GM21737 (cell line): ENCODE results near the gene SYNRG.

Experiments used
- ATAC-seq: cut with Tn5 transposase; IDR thresholded peaks from one replicate; pipeline ENCODE4 v1.9.1; 2021; ENCODE audit warnings: mild to moderate bottlenecking, moderate library complexity; ENCODE audit not compliant: unreplicated experiment

Gene SYNRG

DNA sequence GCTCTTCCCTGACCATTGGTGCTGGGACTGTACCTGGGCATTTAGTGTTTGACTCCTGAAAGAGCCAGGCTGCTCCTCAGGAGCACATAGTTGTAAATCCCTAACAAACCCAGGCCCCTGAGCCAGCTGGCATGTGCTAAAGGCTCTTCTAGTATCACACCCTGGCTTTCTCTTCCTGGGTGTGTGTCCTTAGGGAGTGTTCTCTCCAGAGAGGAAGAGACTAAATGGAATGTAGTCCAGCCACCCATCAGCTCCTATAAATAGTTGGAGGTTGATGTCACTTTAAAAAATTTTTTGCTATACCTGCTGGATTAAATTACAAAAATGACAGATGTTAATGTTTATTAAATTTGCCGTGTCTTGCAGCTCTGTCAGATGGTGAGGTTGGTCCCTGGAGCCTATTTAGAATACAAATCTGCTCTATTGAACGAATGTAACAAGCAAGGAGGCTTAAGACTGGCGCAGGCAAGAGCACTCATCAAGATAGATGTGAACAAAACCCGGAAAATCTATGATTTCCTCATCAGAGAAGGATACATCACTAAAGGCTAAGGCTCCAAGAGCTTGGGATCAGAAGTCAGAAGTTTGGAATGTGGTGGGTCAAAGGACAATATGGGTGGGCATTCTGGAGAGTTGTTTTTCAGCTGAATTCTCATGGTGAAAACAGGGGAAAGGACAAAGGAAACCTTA lies 132.6 kb downstream of the SYNRG start:
- ATAC-seq: no peak

DNA sequence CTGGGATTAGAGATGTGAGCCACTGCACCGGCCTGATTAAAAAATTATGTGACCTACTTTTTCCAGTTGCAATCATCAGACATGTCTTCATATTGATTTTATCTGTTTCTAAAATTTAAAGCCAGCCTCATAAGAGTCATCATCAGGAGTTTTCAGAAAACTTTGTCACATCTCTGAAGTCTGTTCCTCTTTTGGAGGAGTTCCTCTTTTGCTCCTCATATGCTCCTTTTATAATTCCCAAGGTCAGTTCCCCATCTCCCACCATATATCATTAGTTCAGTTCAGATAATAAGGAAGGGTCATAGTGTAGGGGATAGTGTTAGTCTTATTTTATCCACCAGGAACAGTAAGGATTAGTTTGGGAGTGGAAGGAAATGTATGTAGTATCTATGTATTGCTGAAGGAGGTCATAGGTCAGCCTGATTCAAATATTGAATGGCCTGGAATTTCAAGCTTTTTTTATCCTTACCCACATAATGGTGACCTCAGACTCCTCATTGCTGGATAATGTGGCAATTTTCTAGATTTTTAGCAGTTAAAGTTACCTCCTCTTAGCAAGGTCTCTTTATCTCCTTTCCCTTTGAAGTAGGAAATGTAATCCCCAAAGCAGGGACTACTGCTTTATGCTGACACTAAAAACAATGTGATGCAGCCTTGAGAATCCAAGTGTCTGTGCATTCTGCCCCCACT lies 133.3 kb downstream of the SYNRG start:
- no peak for ATAC-seq

DNA sequence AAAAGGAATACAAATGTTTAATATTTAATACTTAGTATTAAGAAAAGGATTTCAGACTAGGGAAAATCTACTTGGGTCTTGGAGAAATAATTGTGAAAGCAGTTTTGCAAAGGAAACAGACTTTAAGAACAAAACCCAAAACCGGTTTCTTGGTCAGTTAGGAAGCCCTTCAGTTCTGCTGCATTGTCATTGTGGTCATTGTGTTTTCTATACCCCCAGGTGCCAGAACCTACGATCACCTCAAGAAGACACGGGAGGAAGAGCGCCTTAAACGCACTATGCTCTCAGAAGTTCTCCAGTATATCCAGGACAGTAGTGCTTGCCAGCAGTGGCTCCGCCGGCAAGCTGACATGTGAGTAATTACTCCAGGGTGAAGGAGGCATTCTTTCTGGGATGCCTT lies 139.0 kb downstream of the SYNRG start:
- no peak for ATAC-seq

DNA sequence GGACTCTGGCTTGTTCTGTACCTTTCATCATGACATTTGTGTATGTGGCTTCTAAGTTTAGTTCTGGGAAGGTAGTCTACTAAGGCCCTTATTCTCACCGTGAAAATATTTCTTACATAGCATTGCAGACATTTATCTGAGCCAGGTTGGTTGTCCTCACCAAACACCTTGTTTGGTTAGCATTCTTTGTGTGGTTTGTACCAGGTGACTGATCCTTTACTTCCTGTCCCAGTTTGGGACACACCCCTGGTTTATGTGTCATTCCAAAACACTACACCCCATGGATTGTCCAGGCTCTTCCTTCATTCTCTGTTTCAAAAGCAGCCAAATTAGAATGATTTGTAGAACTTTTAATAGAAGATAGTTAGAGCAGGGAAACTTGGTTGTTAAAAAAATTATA lies 142.7 kb downstream of the SYNRG start:
- no peak for ATAC-seq

DNA sequence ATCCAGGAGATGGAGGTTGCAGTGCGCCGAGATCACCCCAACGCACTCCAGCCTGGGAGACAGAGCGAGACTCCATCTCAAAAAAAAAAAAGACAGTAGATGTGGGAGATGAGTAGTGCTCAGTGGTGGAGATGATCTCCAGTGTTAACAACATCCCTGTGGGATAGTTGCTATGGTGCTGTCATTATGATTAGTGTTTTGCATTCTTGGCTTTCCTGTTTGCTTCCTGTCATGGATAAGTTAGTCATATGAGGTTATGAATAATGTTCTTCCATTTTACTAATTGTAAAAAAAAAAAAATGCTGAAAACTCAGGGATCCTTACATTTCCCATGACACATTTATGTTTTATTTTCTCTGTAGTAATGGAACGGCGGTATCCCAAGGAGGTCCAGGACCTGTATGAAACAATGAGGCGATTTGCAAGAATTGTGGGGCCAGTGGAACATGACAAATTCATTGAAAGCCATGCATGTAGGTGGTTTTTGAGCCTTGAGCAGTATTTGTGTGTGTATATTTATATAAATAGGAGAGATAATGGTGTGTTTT lies 144.1 kb downstream of the SYNRG start:
- no peak for ATAC-seq
